Stimulated activated CD4-positive, alpha-beta T cell treated with anti-CD3 and anti-CD28 coated beads, Interleukin-4, amount 100 ng/mL, for 4 hours (primary cell): ENCODE measurements around the gene MAMLD1.
"Not testable (repeated sequence)": the region's sequence is repeated elsewhere in the genome, so short reads cannot be mapped to it uniquely, and the experiment has no call there.

Source experiments
- DNase-seq, 2 experiments: peaks; one replicate each; pipeline ENCODE4 v3.0.0-alpha.2; 2020

The MAMLD1 gene

DNA sequence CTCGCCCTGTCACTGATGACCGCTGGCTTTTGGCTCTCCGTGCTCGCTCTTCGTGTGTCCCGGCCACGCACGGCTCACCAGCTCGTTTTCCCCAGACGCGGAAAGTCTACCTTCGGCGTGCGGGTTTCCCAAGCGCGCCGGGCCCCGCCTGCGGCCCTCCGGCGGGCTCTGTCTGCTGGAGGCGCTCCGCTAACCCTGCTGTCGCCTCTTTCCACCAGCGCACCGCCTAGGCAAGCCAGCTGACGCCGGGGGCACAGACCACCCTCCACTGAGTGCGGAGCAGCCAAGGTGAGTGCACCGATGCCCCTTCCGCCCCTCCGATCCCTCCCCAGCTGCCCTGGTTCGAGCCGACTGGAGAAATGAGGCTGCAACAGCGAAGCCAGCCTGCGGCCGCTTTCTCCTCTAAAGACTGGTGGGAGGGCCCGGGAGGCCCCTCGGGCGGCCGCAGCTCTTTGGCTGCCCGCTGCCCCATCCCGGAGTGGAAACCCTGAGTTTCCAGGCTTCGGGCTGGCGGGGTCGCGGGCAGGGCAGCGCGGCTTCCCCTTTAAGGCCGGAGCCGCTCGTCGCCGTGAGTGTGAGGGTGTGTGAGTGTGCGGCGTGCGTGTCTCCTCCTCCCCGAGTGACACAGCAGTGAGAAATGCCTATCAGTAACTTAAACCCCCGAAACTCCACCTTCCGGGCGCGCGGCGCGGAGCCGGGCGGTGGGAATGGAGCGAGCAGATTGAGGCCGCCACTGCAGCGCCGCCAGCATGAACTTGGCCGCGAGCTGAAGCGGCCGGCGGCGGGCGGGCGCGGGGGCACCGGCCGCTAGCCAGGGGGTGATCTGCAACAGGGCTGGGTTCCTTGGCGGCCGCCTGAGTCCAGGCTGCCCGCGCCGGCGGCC, at the start of gene MAMLD1:
Gene MAMLD1, plus strand, starts transcription at position 719 of the 883 bp plus-strand sequence. CDS start 82,200 bp downstream, outside the sequence.
- DNase-seq: peak; percentile 51 to 62

DNA sequence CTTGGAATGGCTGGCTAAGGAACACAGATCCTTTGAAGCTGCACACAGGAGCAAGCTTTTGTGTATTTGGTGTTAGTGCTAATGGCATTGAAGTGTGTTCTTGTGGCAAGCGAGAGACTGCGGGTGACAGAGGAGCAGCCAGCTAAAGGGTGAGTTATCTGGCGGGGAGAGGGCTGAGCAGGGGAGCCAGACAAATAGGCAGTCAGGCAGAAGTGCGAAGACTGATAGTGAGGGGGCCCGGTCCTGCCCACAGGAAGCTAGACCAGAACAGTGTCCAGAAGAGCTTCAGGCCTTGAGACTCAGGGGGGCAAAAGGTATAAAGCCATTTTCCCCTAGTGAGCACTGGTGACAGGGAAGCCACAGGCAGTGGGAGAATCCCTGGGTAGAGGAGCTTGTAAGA, 49.6 kb upstream of the MAMLD1 start:
- DNase-seq: no peak

DNA sequence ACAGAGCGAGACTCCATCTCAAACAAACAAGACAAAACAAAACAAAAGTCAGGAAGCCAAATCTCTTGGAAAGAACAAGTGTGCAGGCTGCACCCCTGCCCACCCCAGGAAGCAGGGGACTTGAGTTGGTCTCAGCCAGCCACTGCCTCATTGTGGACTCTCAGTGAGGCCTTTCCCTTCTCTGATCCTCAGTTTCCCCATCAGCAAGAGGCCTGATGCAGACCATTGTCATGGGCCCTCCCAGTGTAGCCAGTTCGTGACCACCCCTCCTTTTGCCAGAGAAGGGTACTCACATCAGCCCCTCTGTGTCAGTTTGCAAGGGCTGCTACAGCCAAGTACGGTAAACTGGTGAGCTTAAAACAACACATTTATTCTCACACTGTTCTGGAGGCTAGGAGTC, 48.9 kb upstream of the MAMLD1 start:
- DNase-seq: no peak

DNA sequence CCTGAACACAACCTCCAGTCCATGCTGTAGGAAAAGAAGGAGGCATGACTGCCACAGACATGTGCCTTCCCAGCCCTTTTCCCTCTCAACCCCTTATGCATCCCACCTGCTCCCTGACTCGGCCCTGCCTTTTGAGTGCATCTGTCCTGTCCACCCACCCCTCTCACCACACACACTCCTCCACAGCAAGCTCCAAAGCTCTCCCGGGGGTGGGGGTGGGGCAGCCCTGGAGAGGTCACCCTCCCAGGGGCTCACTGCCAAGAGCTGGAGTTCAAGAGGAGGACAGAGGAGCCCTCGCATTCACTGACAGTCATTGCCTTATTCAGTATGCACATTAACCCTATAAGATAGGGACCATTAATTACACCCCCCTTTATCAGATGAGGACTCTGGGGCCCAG, 46.6 kb upstream of the MAMLD1 start:
- no peak for DNase-seq

GRCh38 chrX:150323020-150323419, 40.1 kb upstream of the MAMLD1 start:
- no peak for DNase-seq

DNA sequence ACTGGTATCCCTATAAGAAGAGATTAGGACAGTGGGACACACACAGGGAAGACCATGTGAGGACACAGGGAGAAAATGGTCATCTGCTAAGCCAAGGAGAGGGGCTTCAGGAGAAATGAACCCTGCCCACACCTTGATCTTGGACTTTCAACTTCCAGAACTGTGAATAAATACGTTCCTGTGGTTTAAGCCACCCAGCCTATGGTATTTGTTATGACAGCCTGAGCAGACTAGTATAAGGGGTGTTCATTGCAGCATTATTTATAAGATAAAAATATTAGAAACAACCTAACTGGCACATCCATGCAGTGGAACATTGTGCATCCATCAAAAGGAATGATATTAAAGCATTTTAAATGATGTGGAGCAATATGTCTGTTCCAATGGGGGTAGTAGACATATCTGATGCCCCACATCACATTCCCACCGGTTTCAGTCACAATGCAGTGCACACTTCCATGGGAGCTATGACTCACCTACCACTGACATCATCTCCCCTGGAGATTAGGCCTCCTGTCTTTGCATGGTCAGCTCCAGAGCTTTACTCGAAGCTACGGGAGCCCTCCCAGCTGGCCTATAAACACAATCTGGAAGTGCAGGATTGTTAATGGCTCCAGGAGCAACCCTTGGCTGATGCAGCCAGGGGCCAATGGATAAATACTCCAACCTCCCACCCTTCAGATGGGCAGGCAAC, 38.9 kb upstream of the MAMLD1 start:
- no peak for DNase-seq

DNA sequence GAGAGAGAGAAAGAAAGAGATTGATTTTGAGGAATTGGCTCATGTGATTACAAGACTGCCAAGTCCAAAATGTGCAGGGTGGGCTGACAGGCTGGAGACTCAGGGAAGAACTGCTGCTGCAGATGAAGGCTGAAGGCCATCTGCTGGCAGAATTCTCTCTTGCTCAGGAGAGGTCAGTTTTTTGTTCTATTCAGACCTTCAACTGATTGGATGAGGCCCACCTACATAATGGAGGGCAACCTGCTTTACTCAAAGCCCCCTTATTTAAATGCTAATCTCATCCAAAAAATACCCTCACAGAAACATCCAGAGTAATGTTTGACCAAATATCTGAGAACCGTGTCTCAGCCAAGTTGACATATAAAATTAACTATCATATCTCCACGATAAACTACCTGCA, 38.2 kb upstream of the MAMLD1 start:
- DNase-seq: no peak

DNA sequence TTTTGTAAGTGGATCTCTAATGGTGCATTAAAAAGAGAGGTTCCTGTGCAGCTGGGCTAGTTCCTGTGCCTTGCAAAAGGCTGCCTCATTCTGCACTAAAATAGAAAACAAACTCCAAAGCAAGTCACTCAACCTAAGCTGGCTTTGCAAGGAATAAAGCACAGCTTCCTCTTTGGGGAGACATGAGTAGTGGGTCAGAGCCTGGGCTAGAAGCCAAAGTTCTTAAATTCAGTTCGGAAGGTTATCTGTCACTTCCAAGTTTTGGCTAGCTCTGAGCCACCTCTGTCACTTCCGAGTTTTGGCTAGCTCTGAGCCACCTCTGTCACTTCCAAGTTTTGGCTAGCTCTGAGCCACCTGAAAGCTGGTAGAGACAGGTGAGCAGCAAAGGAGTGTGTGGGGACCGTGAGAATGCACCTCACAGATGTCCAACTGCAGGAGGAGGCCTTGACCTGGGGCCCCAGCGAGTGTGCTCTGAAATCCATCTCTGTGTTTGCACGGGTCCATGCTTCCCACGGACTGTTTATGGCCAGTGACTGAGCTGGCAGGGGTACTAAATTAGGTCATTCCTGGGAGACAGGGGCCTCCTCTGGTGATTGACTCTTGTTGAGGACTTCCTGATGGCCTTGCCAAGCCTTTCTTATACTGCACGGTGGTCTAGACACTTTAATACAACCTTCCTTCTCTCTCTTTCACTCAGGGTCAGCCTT, 36.4 kb upstream of the MAMLD1 start:
- DNase-seq: no peak

DNA sequence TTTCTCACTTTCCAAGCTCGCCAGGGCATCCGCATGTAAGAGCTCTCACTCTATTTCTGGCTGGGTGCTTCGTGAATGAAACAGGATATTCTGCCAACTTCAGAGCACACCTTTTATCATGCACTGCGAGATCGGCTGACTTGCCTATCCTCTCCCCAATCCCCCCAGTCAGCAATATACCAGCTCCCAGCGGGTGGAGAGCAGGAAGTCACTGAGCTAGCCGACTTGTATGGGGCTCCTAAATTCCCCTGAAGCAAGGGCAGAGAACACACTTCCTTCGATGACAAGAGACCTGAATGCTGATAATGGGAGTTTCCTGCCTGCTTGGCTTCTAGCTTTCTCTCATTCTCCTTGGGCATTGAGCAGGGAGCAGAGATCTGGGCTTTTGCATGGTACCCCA, 33.8 kb upstream of the MAMLD1 start:
- no peak for DNase-seq

DNA sequence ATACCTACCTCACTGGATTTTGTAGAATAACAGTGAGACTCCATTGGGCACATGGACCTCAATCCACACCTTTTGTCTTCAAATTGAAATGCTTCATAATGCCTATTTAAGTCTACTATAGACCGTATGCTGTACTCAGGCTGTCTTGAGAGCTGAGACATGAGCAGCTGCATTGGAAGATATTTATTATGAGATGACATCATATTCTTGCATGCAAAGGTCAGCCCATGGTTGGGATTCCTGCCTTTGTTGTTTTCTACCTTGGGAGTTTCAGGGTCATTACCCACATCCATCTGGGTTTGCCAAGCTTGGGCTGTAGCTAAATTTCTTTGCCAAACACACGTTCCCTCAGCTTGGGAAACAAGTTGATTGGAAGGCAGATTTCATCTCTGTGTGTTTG, 33.2 kb upstream of the MAMLD1 start:
- no peak for DNase-seq

- DNase-seq: no peak
These were observed 31.1 kb upstream of the MAMLD1 start for GRCh38 chrX:150332023-150332422.

- no peak for DNase-seq
These were observed 29.0 kb upstream of the MAMLD1 start for GRCh38 chrX:150334100-150334499.

- DNase-seq: no peak
These were observed 28.1 kb upstream of the MAMLD1 start for GRCh38 chrX:150334981-150335380.

DNA sequence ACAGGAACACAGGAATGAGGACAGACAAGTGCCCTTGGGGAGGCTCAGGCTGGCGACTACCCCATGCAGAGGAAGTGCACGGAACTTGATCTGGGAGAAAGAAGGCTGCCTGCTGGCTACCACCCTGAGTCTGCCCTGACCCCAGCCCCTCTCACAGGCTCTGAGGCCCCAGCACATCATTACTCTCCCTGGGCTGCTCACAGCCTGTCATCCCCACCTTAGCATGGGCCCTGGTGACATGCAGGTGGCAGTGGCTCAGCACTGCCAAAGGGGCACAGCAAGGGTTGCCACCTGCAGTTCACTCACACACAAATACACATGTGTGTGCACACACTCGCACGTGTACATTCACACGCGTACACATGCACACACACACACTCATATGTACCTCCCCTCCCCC, 26.1 kb upstream of the MAMLD1 start:
- no peak for DNase-seq

- no peak for DNase-seq
These were observed 25.6 kb upstream of the MAMLD1 start for GRCh38 chrX:150337536-150337935.

GRCh38 chrX:150338615-150339014, 24.5 kb upstream of the MAMLD1 start:
- DNase-seq: no peak

GRCh38 chrX:150339736-150340135, 23.4 kb upstream of the MAMLD1 start:
- no peak for DNase-seq

- DNase-seq: not testable (repeated sequence)
These were observed 22.8 kb upstream of the MAMLD1 start for GRCh38 chrX:150340326-150340725.

DNA sequence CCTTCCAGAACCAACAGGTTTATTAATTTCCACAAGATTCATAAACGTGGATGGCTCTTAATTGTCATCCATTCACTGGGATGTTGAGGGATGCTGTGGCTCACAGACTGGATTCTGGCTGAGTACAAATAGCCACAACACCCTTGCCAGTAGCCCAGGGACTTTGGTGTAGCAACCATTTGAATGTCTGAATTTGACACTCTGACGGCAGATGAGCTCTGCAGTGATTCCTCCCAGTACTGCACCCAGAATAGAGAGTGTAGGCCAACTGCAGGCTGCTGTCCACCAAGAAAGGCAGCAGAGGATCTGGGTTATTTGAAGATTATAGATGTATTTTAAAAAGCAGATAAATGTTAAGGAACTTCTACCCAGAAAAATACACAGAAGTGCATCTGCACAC, 15.6 kb upstream of the MAMLD1 start:
- no peak for DNase-seq

DNA sequence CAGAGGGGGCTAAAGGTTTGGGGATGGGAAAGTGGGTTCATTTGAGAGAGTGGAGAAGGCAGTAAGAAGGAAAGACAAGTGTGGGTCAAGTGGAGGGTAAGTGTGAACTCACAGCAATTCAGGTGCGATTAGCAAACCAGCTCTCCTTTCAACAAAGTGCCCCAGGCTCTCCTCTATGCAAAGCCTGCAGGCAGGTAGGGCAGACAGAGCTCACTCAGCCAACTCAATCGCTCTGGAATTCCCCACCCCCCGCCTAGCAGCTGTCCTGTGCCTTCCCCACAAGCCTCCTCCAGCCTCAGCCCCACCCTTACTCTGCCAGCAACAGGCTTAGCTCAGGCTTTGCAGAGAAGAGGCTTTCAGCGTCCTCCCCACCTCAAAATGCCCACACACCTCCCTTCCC, 14.8 kb upstream of the MAMLD1 start:
- no peak for DNase-seq

GRCh38 chrX:150352114-150352513, 11.0 kb upstream of the MAMLD1 start:
- DNase-seq: no peak

DNA sequence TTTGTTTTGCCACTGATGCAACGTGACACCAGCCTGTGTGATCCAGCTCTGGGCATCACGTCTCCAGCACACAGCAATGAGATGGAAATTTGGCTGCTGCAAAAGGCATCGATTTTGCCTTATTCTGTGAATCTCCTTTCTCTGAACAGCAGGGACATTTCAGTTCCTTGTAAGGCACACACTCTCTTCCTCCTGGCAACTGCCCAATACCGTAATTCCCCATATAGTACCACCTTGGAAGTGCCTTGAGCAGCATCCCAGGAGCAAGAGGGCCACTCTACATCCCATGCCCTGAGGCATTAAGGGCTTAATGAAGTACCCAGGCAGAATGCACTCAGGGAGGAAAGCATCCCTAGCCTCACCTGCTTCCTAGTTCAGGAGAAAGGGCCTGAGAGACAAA, 10.5 kb upstream of the MAMLD1 start:
- no peak for DNase-seq

DNA sequence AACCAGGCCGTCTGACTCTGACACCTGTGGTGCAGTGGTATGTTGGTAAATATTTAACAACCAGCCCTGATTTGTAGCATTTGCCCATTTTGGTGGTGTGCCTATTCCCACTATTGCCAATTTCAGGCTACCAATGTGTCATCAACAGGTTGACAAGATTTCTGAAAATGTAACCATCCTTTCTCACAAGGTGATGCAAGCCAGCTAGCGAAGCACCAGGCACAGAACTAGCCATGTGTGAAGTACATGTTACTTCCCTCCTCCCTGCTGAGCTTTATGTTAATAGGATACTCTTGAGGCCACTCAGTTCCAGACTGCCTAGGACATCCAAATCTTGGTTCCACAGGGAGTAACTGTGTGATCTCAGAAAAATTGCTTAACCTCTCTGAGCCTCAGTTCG, 7.2 kb upstream of the MAMLD1 start:
- no peak for DNase-seq

GRCh38 chrX:150357790-150358189, 5.3 kb upstream of the MAMLD1 start:
- no peak for DNase-seq
